HG03520 (cell line): ENCODE results near the gene PDSS2.

Experiments used
- ATAC-seq: cut with Tn5 transposase; IDR thresholded peaks from one replicate; pipeline ENCODE4 v1.9.1; 2021; ENCODE audit warnings: mild to moderate bottlenecking, moderate library complexity; ENCODE audit not compliant: unreplicated experiment

PDSS2 gene

DNA sequence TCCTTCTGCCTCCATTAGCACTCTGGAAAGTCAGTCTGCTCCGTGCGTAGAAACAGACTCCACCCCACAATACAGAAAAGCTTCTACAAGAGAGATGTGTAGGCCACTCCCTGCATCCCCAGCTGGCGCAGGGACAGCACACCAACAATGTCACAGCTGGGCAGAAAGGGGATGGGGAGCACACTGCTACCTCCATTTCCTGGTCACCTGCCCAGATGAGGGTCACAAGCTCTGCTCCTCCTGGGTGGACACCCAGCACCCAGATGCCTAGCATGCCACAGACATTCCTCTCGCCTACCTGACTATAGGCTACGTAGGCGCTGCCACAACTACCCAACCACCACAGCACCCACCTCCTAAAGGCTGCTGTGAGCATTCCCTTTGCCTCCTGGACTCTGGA lies 356.3 kb downstream of the PDSS2 start:
- ATAC-seq, result no peak
